ENCODE data around the gene ENAH.
A peak's percentile ranks its signal among the peaks of the same experiment; 100 is the strongest.

The ENAH gene

GRCh38 chr1:225485226-225485625 lies 167.7 kb downstream of the ENAH start:
- no peak for DNase-seq (ENCODE audit: low read depth)
- no peak overlapping the region for H3K4me3 ChIP-seq (ENCODE audit: low read depth, low read length)
- no peak for TF ChIP-seq CTCF (IDR thresholded peaks at IDR 0.05; ENCODE audit: low read depth, low read length, missing control alignments)

- H3K4me3 ChIP-seq (ENCODE audit: low read depth, low read length), result no peak overlapping the region
- no peak for DNase-seq (ENCODE audit: low read depth)
- no peak for TF ChIP-seq CTCF (IDR thresholded peaks at IDR 0.05; ENCODE audit: low read depth, low read length, missing control alignments)
These were observed 168.2 kb downstream of the ENAH start for GRCh38 chr1:225484657-225485214.

- no peak overlapping the region for H3K4me3 ChIP-seq (ENCODE audit: low read depth, low read length)
- no peak for TF ChIP-seq CTCF (IDR thresholded peaks at IDR 0.05; ENCODE audit: low read depth, low read length, missing control alignments)
- DNase-seq (ENCODE audit: low read depth), result no peak
These were observed 168.9 kb downstream of the ENAH start for GRCh38 chr1:225483818-225484656.

GRCh38 chr1:225482421-225482950 lies 170.4 kb downstream of the ENAH start:
- TF ChIP-seq CTCF (IDR thresholded peaks at IDR 0.05; ENCODE audit: low read depth, low read length, missing control alignments), result no peak
- DNase-seq (ENCODE audit: low read depth), result no peak
- H3K4me3 ChIP-seq (ENCODE audit: low read depth, low read length), result no peak overlapping the region

- no peak for DNase-seq (ENCODE audit: low read depth)
- no peak for TF ChIP-seq CTCF (IDR thresholded peaks at IDR 0.05; ENCODE audit: low read depth, low read length, missing control alignments)
- no peak overlapping the region for H3K4me3 ChIP-seq (ENCODE audit: low read depth, low read length)
These were observed 171.2 kb downstream of the ENAH start for GRCh38 chr1:225481738-225482137.

- peak; percentile 91 for TF ChIP-seq CTCF (IDR thresholded peaks at IDR 0.05; ENCODE audit: low read depth, low read length, missing control alignments)
- H3K4me3 ChIP-seq (ENCODE audit: low read depth, low read length), result no peak overlapping the region
- DNase-seq (ENCODE audit: low read depth), result no peak
These were observed 172.0 kb downstream of the ENAH start for GRCh38 chr1:225480825-225481434.

Data from GM12864 (cell line).